HEK293 (cell line): ENCODE data around the gene JMJD6.

Source experiments
- BCL11B ChIP-seq: fragments of 450-650 bp; formaldehyde crosslinking; IDR thresholded peaks from 2 replicates; pipeline ENCODE4 v1.5.1; 2016; ENCODE audit warnings: low read depth, missing biosample characterization, missing genetic modification characterization
- CTCF ChIP-seq: fragments of 450-650 bp; formaldehyde crosslinking; IDR thresholded peaks from 2 replicates; pipeline ENCODE4 v1.5.1; 2016; ENCODE audit warnings: missing biosample characterization, missing genetic modification characterization
- OSR2 ChIP-seq: fragments of 450-650 bp; formaldehyde crosslinking; IDR thresholded peaks from 2 replicates; pipeline ENCODE4 v1.5.1; 2016; ENCODE audit warnings: missing biosample characterization, missing genetic modification characterization
- ZBTB10 ChIP-seq: fragments of 450-650 bp; formaldehyde crosslinking; IDR thresholded peaks from 2 replicates; pipeline ENCODE4 v1.5.1; 2016; ENCODE audit warnings: missing biosample characterization, missing genetic modification characterization
- ZNF132 ChIP-seq: fragments of 450-650 bp; formaldehyde crosslinking; IDR thresholded peaks from 2 replicates; pipeline ENCODE4 v1.5.1; 2017; ENCODE audit warnings: missing biosample characterization, missing genetic modification characterization, borderline replicate concordance
- ZNF138 ChIP-seq: fragments of 450-650 bp; formaldehyde crosslinking; IDR thresholded peaks from 2 replicates; pipeline ENCODE4 v1.5.1; 2016; ENCODE audit warnings: missing biosample characterization, missing genetic modification characterization, borderline replicate concordance
- ZNF175 ChIP-seq: fragments of 450-650 bp; formaldehyde crosslinking; IDR thresholded peaks from 2 replicates; pipeline ENCODE4 v1.5.1; 2016; ENCODE audit warnings: missing biosample characterization, missing genetic modification characterization
- ZNF214 ChIP-seq: fragments of 450-650 bp; formaldehyde crosslinking; IDR thresholded peaks from 2 replicates; pipeline ENCODE4 v1.5.1; 2017; ENCODE audit warnings: missing biosample characterization, mild to moderate bottlenecking, missing genetic modification characterization, borderline replicate concordance
- ZNF223 ChIP-seq: fragments of 450-650 bp; formaldehyde crosslinking; IDR thresholded peaks from 2 replicates; pipeline ENCODE4 v1.5.1; 2016; ENCODE audit warnings: missing biosample characterization, missing genetic modification characterization
- ZNF23 ChIP-seq: fragments of 450-650 bp; formaldehyde crosslinking; IDR thresholded peaks from 2 replicates; pipeline ENCODE4 v1.5.1; 2016; ENCODE audit warnings: missing biosample characterization, missing genetic modification characterization, borderline replicate concordance
- ZNF362 ChIP-seq: fragments of 450-650 bp; formaldehyde crosslinking; IDR thresholded peaks from 2 replicates; pipeline ENCODE4 v1.5.1; 2016; ENCODE audit warnings: missing biosample characterization, missing genetic modification characterization
- ZNF426 ChIP-seq: fragments of 450-650 bp; formaldehyde crosslinking; IDR thresholded peaks from 2 replicates; pipeline ENCODE4 v1.5.1; 2017; ENCODE audit warnings: missing biosample characterization, missing genetic modification characterization, mild to moderate bottlenecking, inconsistent platforms, moderate library complexity
- ZNF488 ChIP-seq: fragments of 450-650 bp; formaldehyde crosslinking; IDR thresholded peaks from 2 replicates; pipeline ENCODE4 v1.5.1; 2016; ENCODE audit warnings: missing biosample characterization, missing genetic modification characterization
- ZNF521 ChIP-seq: fragments of 450-650 bp; formaldehyde crosslinking; IDR thresholded peaks from 2 replicates; pipeline ENCODE4 v1.5.1; 2017; ENCODE audit warnings: missing biosample characterization, mild to moderate bottlenecking, missing genetic modification characterization
- ZNF529 ChIP-seq: fragments of 450-650 bp; formaldehyde crosslinking; IDR thresholded peaks from 2 replicates; pipeline ENCODE4 v1.5.1; 2017; ENCODE audit warnings: missing genetic modification characterization, missing biosample characterization; ENCODE audit not compliant: insufficient replicate concordance
- ZNF548 ChIP-seq: fragments of 450-650 bp; formaldehyde crosslinking; IDR thresholded peaks from 2 replicates; pipeline ENCODE4 v1.5.1; 2016; ENCODE audit warnings: missing biosample characterization, missing genetic modification characterization
- ZNF664 ChIP-seq: fragments of 450-650 bp; formaldehyde crosslinking; IDR thresholded peaks from 2 replicates; pipeline ENCODE4 v1.5.1; 2016; ENCODE audit warnings: missing biosample characterization, missing genetic modification characterization
- ZNF707 ChIP-seq: fragments of 450-650 bp; formaldehyde crosslinking; IDR thresholded peaks from 2 replicates; pipeline ENCODE4 v1.5.1; 2016; ENCODE audit warnings: missing biosample characterization, missing genetic modification characterization
- ZNF777 ChIP-seq: fragments of 450-650 bp; formaldehyde crosslinking; IDR thresholded peaks from 2 replicates; pipeline ENCODE4 v1.5.1; 2017; ENCODE audit warnings: missing biosample characterization, missing genetic modification characterization, borderline replicate concordance
- TF ChIP-seq, protein P1 (sequence below): fragments of 450-650 bp; formaldehyde crosslinking; IDR thresholded peaks from 2 replicates; pipeline ENCODE4 v1.5.1; 2016; ENCODE audit warnings: missing biosample characterization, missing genetic modification characterization, borderline replicate concordance
- TF ChIP-seq, protein P2 (sequence below): fragments of 450-650 bp; formaldehyde crosslinking; IDR thresholded peaks from 2 replicates; pipeline ENCODE4 v1.5.1; 2017; ENCODE audit warnings: missing biosample characterization, missing genetic modification characterization
- TF ChIP-seq, protein P3 (sequence below): fragments of 450-650 bp; formaldehyde crosslinking; IDR thresholded peaks from 2 replicates; pipeline ENCODE4 v1.5.1; 2017; ENCODE audit warnings: missing biosample characterization, mild to moderate bottlenecking, missing genetic modification characterization, moderate library complexity

The JMJD6 gene

DNA sequence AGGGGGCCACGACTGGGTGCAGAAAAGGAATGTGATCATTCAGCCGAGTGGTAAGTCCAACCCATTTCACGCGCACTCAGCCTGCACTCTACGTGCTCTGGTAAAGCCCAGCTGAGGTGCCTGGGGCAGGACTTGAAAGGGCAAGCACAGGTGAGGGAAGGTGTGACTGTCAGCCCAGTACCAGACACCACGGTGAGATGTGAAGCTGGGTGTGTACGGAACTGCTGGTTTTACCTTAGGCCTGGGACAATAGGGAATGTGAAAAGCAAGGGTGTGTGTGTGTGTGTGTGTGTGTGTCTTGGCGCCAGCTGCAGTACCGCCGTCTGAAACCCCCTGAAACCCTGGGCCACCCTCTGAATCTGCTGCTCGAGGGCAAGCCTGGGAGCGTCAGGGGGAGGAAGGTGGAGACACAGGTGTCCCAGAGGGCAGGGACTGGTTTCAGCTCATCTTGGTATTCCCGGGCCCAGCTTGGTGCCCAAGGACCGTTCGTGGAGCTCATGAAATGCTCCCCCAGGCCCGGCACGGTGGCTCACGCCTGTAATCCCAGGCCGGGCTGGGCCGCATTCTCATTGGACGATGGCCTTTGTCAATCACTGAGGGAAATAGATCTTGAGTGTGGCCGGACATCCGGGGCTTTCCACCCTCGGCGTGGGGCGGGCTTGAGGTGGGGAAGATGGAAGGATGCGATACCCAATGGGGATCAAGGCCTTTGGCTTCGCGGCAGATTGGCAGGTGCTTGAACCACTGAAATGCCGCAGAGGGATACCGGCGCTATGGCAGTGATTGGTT is 55.1 kb downstream of the JMJD6 start (continued):
- peak; percentile 62 for TF ChIP-seq CTCF (tag by site-specific recombination)
- TF ChIP-seq ZNF707 (tag by site-specific recombination) = no peak
- TF ChIP-seq ZNF223 (tag by site-specific recombination) = peak; percentile 62; the same call in 1 of the 2 replicates
- TF ChIP-seq ZNF777 (tag by site-specific recombination) = peak; percentile 95
- no peak for TF ChIP-seq ZNF488 (tag by site-specific recombination)
- TF ChIP-seq ZNF521 = no peak
- TF ChIP-seq ZNF214 (tag by site-specific recombination) = no peak
- no peak for TF ChIP-seq ZNF529 (tag by site-specific recombination)
- no peak for TF ChIP-seq ZNF132 (tag by site-specific recombination)
- TF ChIP-seq, protein P1, sequence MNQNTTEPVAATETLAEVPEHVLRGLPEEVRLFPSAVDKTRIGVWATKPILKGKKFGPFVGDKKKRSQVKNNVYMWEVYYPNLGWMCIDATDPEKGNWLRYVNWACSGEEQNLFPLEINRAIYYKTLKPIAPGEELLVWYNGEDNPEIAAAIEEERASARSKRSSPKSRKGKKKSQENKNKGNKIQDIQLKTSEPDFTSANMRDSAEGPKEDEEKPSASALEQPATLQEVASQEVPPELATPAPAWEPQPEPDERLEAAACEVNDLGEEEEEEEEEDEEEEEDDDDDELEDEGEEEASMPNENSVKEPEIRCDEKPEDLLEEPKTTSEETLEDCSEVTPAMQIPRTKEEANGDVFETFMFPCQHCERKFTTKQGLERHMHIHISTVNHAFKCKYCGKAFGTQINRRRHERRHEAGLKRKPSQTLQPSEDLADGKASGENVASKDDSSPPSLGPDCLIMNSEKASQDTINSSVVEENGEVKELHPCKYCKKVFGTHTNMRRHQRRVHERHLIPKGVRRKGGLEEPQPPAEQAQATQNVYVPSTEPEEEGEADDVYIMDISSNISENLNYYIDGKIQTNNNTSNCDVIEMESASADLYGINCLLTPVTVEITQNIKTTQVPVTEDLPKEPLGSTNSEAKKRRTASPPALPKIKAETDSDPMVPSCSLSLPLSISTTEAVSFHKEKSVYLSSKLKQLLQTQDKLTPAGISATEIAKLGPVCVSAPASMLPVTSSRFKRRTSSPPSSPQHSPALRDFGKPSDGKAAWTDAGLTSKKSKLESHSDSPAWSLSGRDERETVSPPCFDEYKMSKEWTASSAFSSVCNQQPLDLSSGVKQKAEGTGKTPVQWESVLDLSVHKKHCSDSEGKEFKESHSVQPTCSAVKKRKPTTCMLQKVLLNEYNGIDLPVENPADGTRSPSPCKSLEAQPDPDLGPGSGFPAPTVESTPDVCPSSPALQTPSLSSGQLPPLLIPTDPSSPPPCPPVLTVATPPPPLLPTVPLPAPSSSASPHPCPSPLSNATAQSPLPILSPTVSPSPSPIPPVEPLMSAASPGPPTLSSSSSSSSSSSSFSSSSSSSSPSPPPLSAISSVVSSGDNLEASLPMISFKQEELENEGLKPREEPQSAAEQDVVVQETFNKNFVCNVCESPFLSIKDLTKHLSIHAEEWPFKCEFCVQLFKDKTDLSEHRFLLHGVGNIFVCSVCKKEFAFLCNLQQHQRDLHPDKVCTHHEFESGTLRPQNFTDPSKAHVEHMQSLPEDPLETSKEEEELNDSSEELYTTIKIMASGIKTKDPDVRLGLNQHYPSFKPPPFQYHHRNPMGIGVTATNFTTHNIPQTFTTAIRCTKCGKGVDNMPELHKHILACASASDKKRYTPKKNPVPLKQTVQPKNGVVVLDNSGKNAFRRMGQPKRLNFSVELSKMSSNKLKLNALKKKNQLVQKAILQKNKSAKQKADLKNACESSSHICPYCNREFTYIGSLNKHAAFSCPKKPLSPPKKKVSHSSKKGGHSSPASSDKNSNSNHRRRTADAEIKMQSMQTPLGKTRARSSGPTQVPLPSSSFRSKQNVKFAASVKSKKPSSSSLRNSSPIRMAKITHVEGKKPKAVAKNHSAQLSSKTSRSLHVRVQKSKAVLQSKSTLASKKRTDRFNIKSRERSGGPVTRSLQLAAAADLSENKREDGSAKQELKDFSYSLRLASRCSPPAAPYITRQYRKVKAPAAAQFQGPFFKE = peak; percentile 97
- TF ChIP-seq BCL11B (tag by site-specific recombination) = peak; percentile 82; the same call in 1 of the 2 replicates
- TF ChIP-seq OSR2 (tag by site-specific recombination) = no peak; the same call in 1 of the 2 replicates
- TF ChIP-seq ZNF138 (tag by site-specific recombination) = no peak
- no peak for TF ChIP-seq ZNF362 (tag by site-specific recombination)
- TF ChIP-seq ZNF548 = no peak
- TF ChIP-seq ZNF426 (tag by site-specific recombination) = no peak
- TF ChIP-seq, protein P2, sequence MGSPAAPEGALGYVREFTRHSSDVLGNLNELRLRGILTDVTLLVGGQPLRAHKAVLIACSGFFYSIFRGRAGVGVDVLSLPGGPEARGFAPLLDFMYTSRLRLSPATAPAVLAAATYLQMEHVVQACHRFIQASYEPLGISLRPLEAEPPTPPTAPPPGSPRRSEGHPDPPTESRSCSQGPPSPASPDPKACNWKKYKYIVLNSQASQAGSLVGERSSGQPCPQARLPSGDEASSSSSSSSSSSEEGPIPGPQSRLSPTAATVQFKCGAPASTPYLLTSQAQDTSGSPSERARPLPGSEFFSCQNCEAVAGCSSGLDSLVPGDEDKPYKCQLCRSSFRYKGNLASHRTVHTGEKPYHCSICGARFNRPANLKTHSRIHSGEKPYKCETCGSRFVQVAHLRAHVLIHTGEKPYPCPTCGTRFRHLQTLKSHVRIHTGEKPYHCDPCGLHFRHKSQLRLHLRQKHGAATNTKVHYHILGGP (tag by site-specific recombination) = peak; percentile 36; the same call in 1 of the 2 replicates
- peak; percentile 70; the same call in 1 of the 2 replicates for TF ChIP-seq ZBTB10
- no peak for TF ChIP-seq ZNF23 (tag by site-specific recombination)
- TF ChIP-seq, protein P3, sequence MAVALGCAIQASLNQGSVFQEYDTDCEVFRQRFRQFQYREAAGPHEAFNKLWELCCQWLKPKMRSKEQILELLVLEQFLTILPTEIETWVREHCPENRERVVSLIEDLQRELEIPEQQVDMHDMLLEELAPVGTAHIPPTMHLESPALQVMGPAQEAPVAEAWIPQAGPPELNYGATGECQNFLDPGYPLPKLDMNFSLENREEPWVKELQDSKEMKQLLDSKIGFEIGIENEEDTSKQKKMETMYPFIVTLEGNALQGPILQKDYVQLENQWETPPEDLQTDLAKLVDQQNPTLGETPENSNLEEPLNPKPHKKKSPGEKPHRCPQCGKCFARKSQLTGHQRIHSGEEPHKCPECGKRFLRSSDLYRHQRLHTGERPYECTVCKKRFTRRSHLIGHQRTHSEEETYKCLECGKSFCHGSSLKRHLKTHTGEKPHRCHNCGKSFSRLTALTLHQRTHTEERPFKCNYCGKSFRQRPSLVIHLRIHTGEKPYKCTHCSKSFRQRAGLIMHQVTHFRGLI (tag by site-specific recombination) = peak; percentile 67
- no peak for TF ChIP-seq ZNF664 (tag by site-specific recombination)
- no peak for TF ChIP-seq ZNF175 (tag by site-specific recombination)
